GM19468 (cell line): ENCODE measurements around the gene MAGI1.
"Not testable (repeated sequence)": the region's sequence is repeated elsewhere in the genome, so short reads cannot be mapped to it uniquely, and the experiment has no call there.

ENCODE experiments used
- ATAC-seq: cut with Tn5 transposase; IDR thresholded peaks from one replicate; pipeline ENCODE4 v1.9.1; 2021; ENCODE audit warnings: mild to moderate bottlenecking, moderate library complexity, moderate number of reproducible peaks; ENCODE audit not compliant: unreplicated experiment; ENCODE audit errors: extremely low read depth

MAGI1 gene

DNA sequence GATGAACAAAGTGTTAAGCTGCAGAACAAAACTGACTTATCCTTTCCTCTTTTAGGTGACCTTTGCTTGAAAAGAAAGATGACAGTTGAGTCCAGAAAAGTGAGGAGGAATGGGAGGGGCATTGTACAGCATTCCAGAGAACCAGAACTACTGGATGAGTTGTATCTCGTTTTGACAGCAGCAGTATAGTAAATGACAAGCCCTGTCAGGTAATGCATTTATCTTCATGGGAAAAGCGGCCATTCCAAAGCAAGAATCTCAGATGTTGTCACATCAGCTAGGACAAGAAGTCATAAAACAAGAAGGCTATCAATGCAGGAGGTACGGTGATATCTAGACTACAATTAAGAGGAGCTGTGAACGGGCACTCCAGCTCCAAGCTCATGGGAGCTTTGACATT lies 421.5 kb downstream of the MAGI1 start:
- no peak for ATAC-seq

DNA sequence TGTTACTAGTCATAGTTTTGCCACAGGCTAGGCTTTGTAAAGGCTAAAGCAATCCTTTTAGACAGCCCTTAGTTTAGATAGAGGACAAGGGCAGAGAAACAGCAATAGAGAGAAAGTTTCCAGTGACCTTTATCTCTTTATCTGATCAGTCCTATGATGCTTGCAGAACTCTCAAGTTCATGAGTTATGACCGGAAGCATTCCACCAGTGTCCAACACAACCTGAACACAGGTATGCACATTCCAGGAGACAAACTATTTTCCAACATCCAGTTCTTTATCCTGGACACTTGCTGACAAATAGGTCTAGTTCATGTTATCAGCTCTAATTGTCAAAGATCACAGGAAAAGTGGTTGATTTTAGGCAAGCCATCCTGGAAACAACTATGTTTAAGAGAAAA lies 422.2 kb downstream of the MAGI1 start:
- no peak for ATAC-seq

DNA sequence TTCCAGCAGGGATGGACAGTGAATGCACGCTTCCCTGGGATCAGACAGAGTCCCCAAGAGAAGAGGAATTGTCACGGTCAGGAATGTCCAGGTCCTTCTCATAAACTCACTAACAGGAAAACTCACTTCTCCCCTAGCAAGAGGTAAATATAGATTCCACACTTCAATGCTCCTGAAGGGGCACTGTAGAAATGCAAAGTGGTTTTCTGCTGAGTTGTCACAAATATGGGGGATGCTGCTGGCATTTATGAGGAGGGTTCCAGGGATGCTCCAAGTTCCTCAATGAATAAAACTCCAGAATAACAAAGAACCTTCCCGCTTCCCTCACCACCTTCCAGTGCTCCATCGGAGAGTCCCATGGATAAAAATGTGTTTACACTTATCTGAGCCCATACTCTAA lies 423.4 kb downstream of the MAGI1 start:
- no peak for ATAC-seq

DNA sequence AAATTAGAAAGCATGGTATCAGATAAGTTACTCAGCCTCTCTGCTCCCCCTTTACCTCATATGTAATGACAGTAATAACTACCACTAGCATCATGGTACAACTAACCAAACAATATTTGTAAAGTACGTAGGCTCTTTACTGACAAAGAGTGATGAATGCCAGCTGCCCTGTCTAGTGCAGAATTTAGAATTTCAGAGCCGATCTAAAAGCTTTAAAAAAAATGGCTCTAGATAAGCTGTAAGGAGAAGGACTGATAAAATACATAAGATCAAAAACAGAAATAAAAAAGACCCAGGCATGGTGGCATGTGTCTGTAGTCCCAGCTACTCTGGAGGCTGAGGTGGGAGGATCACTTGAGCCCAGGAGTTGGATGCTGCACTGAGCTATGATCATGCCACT lies 424.1 kb downstream of the MAGI1 start:
- ATAC-seq = no peak

DNA sequence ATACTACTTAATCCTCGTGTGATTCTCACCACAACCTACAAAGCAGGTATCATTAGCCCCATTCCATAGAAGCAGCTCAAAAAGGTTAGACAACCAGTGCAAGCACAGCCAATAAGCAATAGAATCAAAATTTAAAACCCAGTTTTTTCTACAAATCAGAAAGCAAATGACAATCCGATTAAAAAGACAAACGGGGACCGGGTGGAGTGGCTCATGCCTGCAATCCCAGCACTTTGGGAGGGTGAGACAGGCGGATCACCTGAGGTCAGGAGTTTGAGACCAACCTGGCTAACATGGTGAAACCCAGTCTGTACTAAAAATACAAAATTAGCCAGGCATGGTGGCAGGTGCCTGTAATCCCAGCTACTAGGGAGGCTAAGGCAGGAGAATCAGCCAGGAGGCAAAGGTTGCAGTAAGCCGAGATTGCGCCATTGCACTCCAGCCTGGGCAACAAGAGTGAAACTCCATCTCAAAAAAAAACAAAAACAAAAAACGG lies 430.7 kb downstream of the MAGI1 start:
- not testable (repeated sequence) for ATAC-seq

DNA sequence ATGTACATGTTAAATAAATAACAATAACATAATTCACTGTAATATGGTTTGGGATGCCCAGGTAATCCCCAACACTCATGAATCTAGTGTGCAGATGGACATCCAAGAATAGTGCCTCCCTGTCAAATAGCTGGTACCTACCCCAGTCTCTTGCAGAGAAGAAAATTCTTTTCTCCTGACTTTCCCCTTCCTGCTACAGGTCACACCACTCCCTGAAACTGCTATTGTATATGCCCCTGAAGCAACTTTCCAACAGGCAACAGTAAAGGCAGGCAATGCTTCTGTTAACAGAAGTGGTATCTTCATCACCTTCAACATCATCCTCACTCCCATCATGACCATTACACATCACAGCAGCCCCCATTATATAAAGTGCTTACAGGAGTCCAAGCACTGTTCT lies 431.6 kb downstream of the MAGI1 start:
- ATAC-seq = no peak

DNA sequence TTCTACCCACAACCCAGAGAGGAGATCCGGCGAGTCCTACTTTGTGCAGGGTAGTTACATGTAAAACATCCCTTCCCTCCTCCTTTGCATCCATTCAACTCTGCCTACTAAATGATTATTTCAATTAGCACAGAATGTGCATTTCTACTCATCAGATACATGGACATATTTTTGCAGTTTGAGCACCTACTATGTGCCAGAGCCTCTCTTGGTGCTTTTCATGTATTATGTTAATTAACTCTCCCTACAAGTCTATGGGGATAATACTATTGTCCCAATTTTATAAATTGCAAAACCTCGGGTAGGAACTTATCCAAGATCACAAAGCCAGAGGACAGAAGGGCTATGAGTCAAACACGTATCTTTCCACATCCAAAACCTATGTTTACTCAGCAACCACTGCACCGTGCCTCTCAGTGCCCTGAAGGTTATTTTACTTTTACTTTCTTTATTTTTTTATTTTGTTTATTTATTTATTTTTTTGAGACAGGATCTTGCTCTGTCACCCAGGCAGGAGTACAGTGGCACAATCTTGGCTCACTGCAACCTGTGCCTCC lies 432.8 kb downstream of the MAGI1 start:
- no peak for ATAC-seq

DNA sequence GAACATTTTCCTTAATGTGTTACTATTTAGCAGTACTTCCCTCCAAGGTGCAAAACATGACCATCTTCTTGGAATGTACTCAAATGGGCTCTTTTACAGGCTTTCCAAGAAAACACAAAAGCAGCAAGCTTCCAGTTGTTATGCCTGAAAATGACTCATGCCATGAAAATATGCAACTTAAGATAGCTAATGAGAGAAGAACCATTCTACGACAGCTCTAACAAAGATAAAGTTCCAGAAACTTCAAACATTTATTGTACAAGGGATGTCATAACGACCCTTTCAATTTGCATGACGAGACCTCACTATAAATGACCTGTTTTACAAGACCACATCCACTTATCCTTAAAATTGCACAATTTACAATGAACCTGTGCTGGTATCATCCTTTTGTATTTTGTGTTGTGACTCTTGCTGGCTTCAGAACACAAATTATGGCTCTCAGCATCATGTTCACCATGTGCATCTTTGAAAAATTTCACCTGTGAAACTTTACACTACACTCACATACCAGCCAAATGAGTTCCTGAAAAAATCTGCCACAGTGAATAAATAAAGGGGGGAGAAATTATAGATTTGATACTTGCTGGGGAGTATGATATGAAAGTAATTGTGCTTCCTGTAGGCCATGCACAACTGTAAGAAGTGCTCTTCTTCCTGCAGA lies 433.7 kb downstream of the MAGI1 start:
- ATAC-seq = no peak

DNA sequence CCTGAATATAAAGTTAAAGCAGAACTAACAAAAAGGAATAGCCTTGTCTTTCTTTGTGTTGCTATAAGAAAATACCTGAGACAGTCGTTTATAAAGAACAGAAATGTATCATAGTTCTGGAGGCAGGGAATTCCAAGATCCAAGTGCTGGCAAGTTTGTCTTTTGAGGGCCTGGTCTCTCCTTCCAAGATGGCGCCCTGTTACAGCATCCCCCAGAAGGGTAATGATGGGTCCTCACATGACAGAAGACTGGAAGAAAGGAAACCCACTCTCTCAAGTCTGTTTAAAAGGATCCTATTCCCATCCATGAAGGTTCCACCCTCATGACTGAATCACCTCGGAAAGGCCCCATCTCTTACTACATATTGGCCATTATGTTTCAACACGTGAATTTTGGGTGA lies 435.1 kb downstream of the MAGI1 start:
- no peak for ATAC-seq

DNA sequence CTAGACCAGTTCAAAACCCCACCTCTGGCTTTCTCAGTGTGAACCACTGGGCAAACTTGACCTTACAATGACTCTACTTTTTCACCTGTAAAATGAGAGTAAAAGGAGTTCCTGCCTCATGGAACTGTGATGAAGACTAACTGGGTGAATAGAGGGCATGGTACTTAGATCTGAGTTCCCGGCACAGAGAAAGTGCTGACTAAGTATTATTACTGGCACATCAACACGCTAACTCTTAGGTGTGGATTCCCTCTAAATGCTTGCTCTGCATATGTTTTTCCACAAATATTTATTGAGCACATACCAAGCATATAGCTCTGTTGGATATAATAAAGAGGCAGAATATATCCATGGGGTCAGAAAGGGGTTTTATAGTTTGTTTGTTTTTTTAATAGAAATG lies 437.8 kb downstream of the MAGI1 start:
- ATAC-seq = no peak

DNA sequence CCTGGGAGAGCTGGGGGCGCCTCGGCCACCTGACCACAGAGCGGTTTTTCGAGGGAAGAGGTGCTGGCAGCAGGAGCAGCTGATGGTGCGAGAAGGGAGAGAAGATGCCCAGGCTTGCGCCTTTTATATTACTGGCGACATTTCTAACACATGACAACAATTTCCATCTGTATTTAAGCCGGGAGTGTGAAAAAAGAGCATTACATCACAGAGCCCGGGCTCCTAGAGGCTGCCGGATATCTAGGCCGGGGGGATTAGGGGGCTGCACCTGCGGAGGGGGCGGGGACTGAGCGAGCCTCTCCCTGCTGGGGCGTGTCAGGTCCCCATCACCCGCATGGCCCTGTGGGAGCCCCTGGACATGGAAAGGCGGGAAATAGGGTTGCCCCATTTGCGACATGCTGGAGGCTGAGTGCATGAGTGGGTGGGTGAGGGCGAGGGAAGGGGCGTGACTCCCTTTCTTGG lies 440.7 kb downstream of the MAGI1 start:
- no peak for ATAC-seq

DNA sequence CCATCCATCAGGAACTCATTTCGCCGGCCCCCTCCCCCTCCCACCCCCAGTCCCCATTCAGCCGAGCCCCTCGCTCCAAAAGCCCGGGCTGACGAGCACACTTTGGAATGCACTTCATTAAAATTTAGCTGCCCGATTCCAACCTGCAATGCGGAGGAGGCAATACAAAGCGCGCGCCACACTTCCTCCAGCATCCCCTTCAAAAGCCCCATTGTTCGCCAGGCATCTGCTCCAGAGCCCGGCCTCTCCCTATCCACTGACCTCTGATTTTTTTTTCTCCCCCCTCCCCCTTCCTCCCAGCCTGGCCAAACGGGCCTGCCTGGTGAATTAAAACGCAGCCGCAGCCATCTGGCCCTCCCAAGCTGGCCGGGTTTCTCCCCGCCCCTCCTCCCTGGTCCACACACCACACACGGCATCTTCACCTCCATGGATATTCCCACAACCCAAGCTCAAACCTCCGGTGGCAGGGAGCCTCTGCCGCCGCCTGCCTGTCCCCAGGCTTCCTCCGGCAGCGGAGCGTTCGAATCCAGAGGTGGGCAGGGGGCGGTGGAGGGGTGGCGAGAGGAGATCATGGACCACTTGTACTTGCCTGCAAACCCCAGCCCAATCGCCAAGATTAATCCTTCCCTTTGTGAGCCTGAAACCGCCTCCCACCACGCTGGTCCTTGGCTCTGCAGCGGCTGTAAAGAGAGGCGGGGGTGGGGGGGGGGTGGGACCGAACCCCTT lies 441.3 kb downstream of the MAGI1 start:
- no peak for ATAC-seq

DNA sequence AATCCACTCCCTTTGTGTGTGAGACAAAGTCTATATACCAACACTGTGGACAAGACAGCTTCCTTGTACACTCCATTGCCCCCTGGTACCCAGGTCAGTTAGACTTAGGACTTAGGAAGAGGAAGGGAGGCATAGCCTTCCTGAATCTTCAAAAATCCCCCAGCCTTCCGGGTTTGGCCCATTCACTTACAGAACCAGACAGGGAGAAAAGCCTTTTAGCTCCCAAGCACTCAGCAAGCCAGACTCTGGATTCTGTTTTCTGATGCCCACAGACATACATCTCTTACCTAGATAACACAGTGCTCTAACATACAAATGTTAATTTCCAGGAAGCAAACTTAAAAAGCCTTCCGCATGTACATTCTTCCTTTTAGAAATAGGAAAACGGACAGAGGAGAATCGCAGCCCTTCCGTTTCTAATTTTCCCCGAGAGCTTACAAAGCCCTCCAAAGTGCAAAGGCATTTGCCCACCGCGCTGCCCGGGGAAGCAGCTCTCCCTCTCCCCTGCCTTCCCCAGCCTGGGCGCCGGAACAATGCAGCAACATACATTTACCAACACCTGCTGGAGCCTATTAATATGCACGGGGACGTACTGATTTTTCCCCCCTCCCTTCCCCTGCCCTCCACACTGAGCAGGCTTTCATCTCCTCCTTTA lies 442.0 kb downstream of the MAGI1 start:
- ATAC-seq = no peak

DNA sequence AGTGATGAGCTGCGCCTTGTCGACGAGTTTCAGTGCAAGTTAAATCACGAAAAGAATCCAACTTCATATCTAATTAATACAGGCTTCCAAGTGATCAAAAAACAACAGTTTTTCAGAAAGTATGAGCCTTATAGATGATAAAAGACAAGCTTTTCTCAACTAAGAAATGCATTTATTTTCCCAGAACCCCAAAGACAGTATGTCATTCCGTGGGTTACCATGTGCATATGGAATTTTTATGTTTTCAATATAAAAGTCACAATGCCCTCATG lies 442.8 kb downstream of the MAGI1 start:
- no peak for ATAC-seq

DNA sequence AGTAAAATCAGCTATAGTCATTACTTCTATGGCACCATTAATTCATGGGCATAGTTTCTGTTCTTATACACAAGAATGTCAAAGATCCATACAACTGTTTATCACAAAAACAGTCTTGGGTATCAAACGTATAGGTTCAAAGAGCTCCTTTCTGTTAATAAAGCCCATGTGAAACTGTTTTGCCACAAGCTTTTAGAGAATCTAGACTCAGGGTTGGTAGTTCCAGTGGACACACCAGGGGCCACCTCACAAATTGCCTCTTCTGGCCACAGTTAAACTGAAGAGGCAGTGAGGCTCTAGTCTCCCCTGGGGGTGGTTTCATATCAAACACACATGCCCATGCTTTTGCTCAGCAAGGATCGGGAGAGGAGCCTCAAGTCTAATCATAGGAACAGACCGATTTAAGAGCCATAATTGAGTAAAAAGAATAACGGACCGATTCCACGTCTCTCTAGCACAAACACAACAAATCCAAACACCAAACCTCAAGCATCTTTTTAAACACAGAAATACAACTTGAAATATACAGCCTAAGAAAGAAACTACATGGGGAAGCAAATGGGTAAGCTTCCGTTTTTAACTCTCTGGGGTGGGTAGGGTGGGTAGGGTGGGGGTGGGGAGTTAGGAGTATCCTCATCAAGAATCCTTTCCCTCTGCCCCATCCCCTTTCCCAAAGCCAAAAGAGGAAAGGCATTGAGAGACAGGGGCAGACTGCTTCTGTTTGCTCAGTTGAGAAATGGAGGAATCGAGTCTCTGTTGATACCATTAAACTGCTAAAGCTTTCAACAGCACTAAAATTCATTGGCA lies 443.3 kb downstream of the MAGI1 start:
- ATAC-seq = no peak

DNA sequence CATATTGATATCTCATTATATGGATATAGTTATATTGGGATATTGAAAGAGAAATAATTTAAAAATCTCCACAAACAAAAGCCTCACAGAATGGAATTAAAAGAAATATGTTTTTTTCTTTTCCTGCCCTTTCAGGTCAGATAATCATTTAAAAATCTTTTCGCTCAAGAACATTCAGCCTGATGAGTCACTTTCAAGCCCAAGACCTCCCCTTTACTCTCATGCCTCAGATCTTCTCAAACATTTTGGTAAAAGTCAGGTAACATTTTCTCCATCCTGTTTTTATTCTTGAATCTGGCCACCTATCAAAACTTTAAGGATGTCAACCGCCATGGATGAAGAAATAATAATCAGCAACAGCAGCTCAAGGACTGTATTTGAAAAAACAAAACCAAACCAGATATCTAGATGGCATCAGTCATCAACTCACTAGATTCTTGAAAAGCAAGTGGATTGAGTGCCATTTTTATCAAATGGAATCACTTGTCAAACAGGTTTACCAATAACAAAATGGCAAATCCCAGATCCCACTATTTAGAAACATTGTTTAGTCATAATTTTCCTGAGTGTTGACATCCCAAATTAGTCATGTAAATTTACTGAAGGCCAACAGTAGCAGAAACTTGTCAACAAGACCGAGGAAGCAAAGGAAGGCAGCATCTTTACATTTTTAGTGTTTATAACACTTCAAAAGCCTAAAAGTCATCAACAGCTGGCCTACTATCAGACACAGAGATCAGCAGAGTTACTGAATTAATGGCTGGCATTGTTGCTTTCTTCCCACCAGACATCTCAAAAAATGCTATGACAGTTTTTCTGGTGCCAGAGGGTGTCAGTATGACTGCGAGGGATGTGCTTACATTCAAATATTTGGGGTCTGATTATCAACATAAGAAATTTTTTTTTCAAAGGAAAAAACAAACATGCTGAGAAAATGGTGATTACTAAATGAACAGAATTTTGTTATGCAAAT lies 444.7 kb downstream of the MAGI1 start:
- ATAC-seq = no peak

DNA sequence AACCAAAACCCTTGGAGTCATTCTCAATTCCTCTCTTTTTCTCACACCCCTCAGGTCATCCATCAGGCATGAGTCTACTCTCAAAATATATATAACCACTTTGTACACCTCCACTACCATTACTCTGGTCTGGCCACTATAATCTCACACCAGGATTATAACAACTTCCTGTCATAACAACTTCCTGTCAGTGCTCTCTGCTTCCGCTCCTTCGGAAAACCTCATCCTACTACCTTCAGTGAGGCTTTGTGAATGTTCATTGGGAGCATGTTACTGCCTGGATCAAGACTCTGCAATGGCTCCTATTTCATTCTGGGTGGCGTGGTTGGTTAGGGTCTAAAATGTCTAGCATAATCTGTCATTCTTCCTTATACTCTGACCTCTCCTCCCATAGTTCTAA lies 447.4 kb downstream of the MAGI1 start:
- ATAC-seq = no peak

DNA sequence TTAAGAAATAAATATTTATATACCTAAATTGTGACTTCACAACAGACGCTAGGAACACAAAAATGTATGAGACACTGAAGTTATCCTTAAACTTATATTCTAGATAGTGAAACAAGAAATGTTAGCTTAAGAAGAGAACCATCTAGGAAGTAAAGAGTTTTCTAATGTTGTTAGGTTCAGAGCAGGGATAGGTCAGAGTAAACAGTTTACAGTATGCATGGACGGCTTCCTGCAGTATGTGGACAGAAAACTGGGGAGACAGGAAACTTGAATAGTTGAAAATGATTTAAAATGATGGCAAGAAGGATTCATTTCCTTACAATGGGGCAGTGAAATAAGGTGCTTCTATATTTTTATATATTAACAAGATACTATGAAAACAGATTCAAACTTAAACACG lies 449.8 kb downstream of the MAGI1 start:
- ATAC-seq = no peak
